Measurements from ENCODE around the gene STRA8. TPM values are rescaled to one million over a fixed set of nuclear protein-coding genes. Genes with fewer than 3 reads are reported as not detected.
"Not testable (repeated sequence)": the region's sequence is repeated elsewhere in the genome, so short reads cannot be mapped to it uniquely, and the experiment has no call there.

Gene STRA8
- total RNA-seq, 2 experiments from 2014 or later, result not detected

DNA sequence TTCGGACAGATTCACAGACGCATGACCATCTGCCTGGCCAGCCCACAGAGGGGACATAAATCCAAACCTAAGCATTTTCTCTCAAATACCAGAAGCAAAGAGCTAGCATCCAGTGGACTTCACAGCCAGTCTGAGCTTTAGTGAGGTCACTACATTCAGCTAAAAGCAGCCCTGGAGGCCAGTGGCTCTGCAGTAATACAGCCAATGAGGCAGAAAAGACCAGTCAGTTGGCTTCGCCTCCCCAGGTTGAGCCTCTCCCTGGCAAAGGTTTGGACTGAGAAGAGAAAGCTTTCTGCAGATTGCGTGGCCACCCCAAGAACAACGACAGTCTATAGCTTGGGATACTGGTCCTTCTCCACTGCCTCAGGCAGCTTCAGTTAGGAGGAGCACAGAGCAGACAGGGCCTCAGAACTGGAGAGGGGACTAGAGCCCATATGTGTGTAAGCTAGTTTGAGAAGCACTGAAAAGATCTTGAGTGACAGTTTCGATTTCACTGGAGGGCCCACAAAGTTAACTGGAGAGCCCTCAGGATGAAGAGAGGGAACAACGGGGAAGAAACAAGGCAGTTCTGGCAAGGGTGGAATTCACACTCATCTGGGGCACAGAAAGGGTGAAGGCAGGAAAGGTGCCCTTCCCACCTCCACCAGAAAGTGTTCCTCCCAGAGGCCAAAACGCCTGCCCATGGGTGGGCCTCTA lies 26.1 kb upstream of the STRA8 start:
- Mint-ChIP-seq H3K27me3 (ENCODE audit: low read depth) (no peaks in the 10 kb centered on the region), H3K4me1 (ENCODE audit: low read depth) (peaks cover 24% of the 10 kb centered on the region), H3K36me3 (ENCODE audit: low read depth) (peaks cover 12% of the 10 kb centered on the region), H3K9me3 (ENCODE audit: insufficient read depth) (no peaks in the 10 kb centered on the region), H3K4me3 (no peak overlapping the region), H3K27ac (peak overlapping the region; percentile 28)
- CTCF ChIA-PET, result interaction anchor here (1.3 kb wide), 1 partner anchor 222 kb away, joined by 6 read pairs; the partner anchor contains the start of gene AGBL3
- ATAC-seq (no peak), DNase-seq (no peak)
- POLR2A ChIA-PET, result no interaction called here

- Mint-ChIP-seq H3K36me3 (ENCODE audit: low read depth) (peaks cover 12% of the 10 kb centered on the region), H3K9me3 (ENCODE audit: insufficient read depth) (no peaks in the 10 kb centered on the region), H3K4me1 (ENCODE audit: low read depth) (peaks cover 24% of the 10 kb centered on the region), H3K27ac (no peak overlapping the region), H3K4me3 (no peak overlapping the region), H3K27me3 (ENCODE audit: low read depth) (no peaks in the 10 kb centered on the region)
- ChIA-PET CTCF (interaction anchor here (1.3 kb wide), 2 partner anchors 66 to 222 kb away, joined by 3 to 6 read pairs; partner anchors contain the start of gene AGBL3), POLR2A (interaction anchor here (0.6 to 1.1 kb wide), 2 partner anchors 26 to 455 kb away, joined by 3 read pairs; no protein-coding TSS in a partner anchor)
- no peak for DNase-seq
- no peak for ATAC-seq
Measured at GRCh38 chr7:135208102-135208793, 25.4 kb upstream of the STRA8 start.

- DNase-seq (no peak), ATAC-seq (no peak)
- H3K4me3 Mint-ChIP-seq, result no peak overlapping the region
- H3K27ac Mint-ChIP-seq, result no peak overlapping the region
- ChIA-PET POLR2A (interaction anchor here (0.7 to 2.2 kb wide), 4 partner anchors 25 to 61 kb away, joined by 3 to 16 read pairs (median 4); partner anchors contain the start of gene TMEM140), CTCF (interaction anchor here (1.3 to 3.0 kb wide), 2 partner anchors 39 to 65 kb away, joined by 3 to 19 read pairs; partner anchors contain the start of gene CYREN)
- H3K27me3 Mint-ChIP-seq (ENCODE audit: low read depth), result peaks cover 3% of the 10 kb centered on the region
- peaks cover 8% of the 10 kb centered on the region for H3K36me3 Mint-ChIP-seq (ENCODE audit: low read depth)
- peaks cover 18% of the 10 kb centered on the region for H3K4me1 Mint-ChIP-seq (ENCODE audit: low read depth)
- H3K9me3 Mint-ChIP-seq (ENCODE audit: insufficient read depth), result no peaks in the 10 kb centered on the region
Measured at GRCh38 chr7:135209225-135209834, 24.3 kb upstream of the STRA8 start.

DNA sequence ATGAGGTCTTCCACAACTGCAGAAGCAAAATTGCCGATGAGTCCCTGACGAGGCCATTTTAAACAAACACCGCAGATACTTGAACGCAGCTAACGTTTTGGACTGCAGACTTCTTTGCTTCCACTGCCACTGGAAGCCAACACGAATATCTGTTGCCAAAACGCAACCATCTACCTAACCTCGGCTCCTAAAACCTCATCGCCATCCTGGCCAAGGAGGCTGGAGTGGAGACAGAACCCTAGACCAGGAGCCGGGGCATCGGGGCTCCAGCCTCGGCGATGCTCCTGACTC lies 22.8 kb upstream of the STRA8 start:
- no peak for DNase-seq
- Mint-ChIP-seq H3K27me3 (ENCODE audit: low read depth) (peaks cover 3% of the 10 kb centered on the region), H3K4me3 (peak overlapping the region; percentile 94), H3K27ac (peak overlapping the region; percentile 99), H3K4me1 (ENCODE audit: low read depth) (peaks cover 18% of the 10 kb centered on the region), H3K36me3 (ENCODE audit: low read depth) (peaks cover 2% of the 10 kb centered on the region), H3K9me3 (ENCODE audit: insufficient read depth) (no peaks in the 10 kb centered on the region)
- ATAC-seq, result no peak
- ChIA-PET CTCF (interaction anchor here (1.0 to 3.0 kb wide), 6 partner anchors 8 to 434 kb away, joined by 3 to 19 read pairs (median 4); partner anchors contain the start of gene CYREN), POLR2A (interaction anchor here (0.8 to 2.2 kb wide), 8 partner anchors 10 to 452 kb away, joined by 3 to 16 read pairs (median 5); partner anchors contain the start of genes CYREN, STMP1 and TMEM140)

DNA sequence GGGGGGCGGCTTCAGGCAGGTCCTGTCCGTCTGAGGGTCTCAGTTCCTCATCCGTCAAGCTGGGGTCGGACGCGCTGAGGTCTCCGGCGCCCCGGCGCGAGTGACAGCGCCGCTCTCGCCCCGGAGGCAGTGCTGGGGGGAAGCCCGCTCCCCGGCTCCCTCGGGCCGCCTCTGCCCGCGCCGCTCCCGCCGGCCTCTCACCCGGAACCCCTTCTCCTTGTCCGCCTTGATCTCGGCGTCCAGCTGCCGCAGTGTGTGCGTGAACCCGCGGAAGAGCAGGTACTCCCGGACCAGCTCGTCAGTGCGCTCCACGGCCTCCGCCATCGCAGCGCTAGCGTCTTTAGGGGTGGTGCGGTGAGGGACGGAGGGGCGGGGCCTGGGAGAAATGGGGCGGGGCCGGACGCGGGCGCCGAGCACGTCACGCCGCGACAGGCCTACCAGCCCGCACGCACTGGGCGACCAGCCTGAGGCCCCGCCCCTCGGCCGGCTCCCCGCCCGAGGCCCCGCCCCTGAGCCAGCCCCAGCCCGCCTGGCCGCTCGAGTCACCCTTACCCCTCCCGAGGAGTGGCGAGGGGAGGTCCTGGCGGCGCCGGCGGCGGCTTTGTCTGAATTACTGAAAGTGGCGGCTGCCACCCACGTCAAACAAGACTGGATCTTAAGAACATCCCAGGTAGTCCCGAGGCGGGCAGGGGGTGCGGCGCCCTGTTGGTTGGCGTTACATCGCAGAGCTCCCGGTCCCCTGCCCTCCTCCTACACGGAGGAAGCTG lies 22.3 kb upstream of the STRA8 start, which contains the start of gene WDR91:
WDR91 (minus strand) TSS at position 348 of the 767 bp plus-strand sequence; CDS start at position 324, 24 bp downstream.
- Mint-ChIP-seq H3K27me3 (ENCODE audit: low read depth) (peaks cover 3% of the 10 kb centered on the region), H3K9me3 (ENCODE audit: insufficient read depth) (no peaks in the 10 kb centered on the region), H3K27ac (peak within 1 kb of the TSS; percentile 99), H3K4me1 (ENCODE audit: low read depth) (peaks cover 18% of the 10 kb centered on the region), H3K36me3 (ENCODE audit: low read depth) (peaks cover under 1% of the 10 kb centered on the region), H3K4me3 (peak within 1 kb of the TSS; percentile 94)
- peak; percentile 96 for DNase-seq
- ChIA-PET POLR2A (interaction anchor here (0.8 to 2.2 kb wide), 8 partner anchors 11 to 451 kb away, joined by 3 to 16 read pairs (median 5); partner anchors contain the start of genes CYREN, STMP1 and TMEM140), CTCF (interaction anchor here (1.0 to 3.0 kb wide), 6 partner anchors 9 to 433 kb away, joined by 3 to 19 read pairs (median 4); partner anchors contain the start of gene CYREN)
- peak; percentile 92 for ATAC-seq

GRCh38 chr7:135211946-135212685 lies 21.5 kb upstream of the STRA8 start:
- ATAC-seq; H3K9me3 Mint-ChIP-seq (ENCODE audit: insufficient read depth); DNase-seq; H3K36me3 Mint-ChIP-seq (ENCODE audit: low read depth); H3K27me3 Mint-ChIP-seq (ENCODE audit: low read depth): not testable (repeated sequence)
- H3K4me3 Mint-ChIP-seq, result peak overlapping the region; percentile 94
- H3K27ac Mint-ChIP-seq, result peak overlapping the region; percentile 83
- POLR2A ChIA-PET, result interaction anchor here (1.0 to 1.7 kb wide), 3 partner anchors 41 to 225 kb away, joined by 5 to 6 read pairs (median 5); partner anchors contain the start of gene CYREN
- CTCF ChIA-PET, result interaction anchor here (1.4 to 3.0 kb wide), 4 partner anchors 10 to 225 kb away, joined by 4 to 19 read pairs (median 6); partner anchors contain the start of gene CYREN
- H3K4me1 Mint-ChIP-seq (ENCODE audit: low read depth), result peaks cover 18% of the 10 kb centered on the region

DNA sequence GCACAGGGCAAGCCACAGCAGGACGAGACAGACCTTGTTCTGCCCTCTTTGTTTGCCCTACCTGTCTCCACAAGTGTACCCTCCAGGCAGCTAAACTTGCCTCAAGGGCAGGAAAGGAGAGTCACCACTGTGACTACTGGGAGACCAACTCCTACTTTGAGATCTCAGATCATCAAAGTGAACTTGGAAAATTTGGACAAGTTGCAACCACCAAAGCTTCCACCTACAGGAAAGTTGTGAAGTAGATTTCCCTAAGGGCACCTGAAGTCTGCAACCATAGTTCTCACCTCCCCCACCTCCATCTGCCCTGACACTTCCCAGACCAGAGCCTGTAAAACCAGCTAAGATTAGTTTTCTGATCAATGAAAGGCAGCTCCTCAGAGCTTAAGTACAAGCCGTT lies 19.8 kb upstream of the STRA8 start:
- peaks cover 5% of the 10 kb centered on the region for H3K27me3 Mint-ChIP-seq (ENCODE audit: low read depth)
- ChIA-PET CTCF (interaction anchor here (0.6 to 1.6 kb wide), 3 partner anchors 44 to 271 kb away, joined by 3 to 5 read pairs (median 4); partner anchors contain the start of gene CYREN), POLR2A (interaction anchor here (1.3 kb wide), 1 partner anchor 9 kb away, joined by 4 read pairs; no protein-coding TSS in a partner anchor)
- no peaks in the 10 kb centered on the region for H3K36me3 Mint-ChIP-seq (ENCODE audit: low read depth)
- DNase-seq (no peak), ATAC-seq (no peak)
- no peaks in the 10 kb centered on the region for H3K9me3 Mint-ChIP-seq (ENCODE audit: insufficient read depth)
- H3K4me1 Mint-ChIP-seq (ENCODE audit: low read depth), result peaks cover 10% of the 10 kb centered on the region
- no peak overlapping the region for H3K4me3 Mint-ChIP-seq
- H3K27ac Mint-ChIP-seq, result no peak overlapping the region

- Mint-ChIP-seq H3K27me3 (ENCODE audit: low read depth) (peaks cover 5% of the 10 kb centered on the region), H3K9me3 (ENCODE audit: insufficient read depth) (no peaks in the 10 kb centered on the region), H3K36me3 (ENCODE audit: low read depth) (no peaks in the 10 kb centered on the region), H3K4me3 (no peak overlapping the region), H3K27ac (no peak overlapping the region), H3K4me1 (ENCODE audit: low read depth) (peaks cover 10% of the 10 kb centered on the region)
- ATAC-seq, result no peak
- POLR2A ChIA-PET, result interaction anchor here (1.3 kb wide), 1 partner anchor 10 kb away, joined by 4 read pairs; no protein-coding TSS in a partner anchor
- CTCF ChIA-PET, result interaction anchor here (1.6 kb wide), 1 partner anchor 45 kb away, joined by 5 read pairs; the partner anchor contains the start of gene CYREN
- no peak for DNase-seq
Measured at GRCh38 chr7:135215180-135215579, 18.5 kb upstream of the STRA8 start.

GRCh38 chr7:135215698-135216097 lies 17.9 kb upstream of the STRA8 start:
- DNase-seq, result no peak
- ATAC-seq, result no peak
- no peaks in the 10 kb centered on the region for H3K36me3 Mint-ChIP-seq (ENCODE audit: low read depth)
- H3K27ac Mint-ChIP-seq, result no peak overlapping the region
- peaks cover 4% of the 10 kb centered on the region for H3K9me3 Mint-ChIP-seq (ENCODE audit: insufficient read depth)
- H3K4me1 Mint-ChIP-seq (ENCODE audit: low read depth), result peaks cover 5% of the 10 kb centered on the region
- H3K27me3 Mint-ChIP-seq (ENCODE audit: low read depth), result peaks cover 7% of the 10 kb centered on the region
- POLR2A ChIA-PET, result no interaction called here
- no peak overlapping the region for H3K4me3 Mint-ChIP-seq
- CTCF ChIA-PET, result no interaction called here
